DOHH2 (cell line): ENCODE data around the gene SYK.

ENCODE experiments used
- H3F3A ChIP-seq: fragments of 200-600 bp; sonication (generic), shearing (Covaris generic); 2 replicates; pipeline ENCODE4 v1.6.0; 2016; ENCODE audit warnings: antibody characterized with exemption, mild to moderate bottlenecking; ENCODE audit not compliant: control insufficient read depth, insufficient read depth
- H3K27ac ChIP-seq: fragments of 200-600 bp; sonication (generic); 2 replicates; pipeline ENCODE4 v1.5.1; 2014; ENCODE audit warnings: low read depth, mild to moderate bottlenecking, low read length, moderate library complexity
- H3K27me3 ChIP-seq: fragments of 200-600 bp; sonication (generic); 2 replicates; pipeline ENCODE4 v1.6.1; 2014; ENCODE audit warnings: mild to moderate bottlenecking, low read length, mixed read lengths; ENCODE audit not compliant: control insufficient read depth
- H3K36me3 ChIP-seq: fragments of 200-600 bp; sonication (generic); 2 replicates; pipeline ENCODE4 v1.6.1; 2014; ENCODE audit warnings: mild to moderate bottlenecking, low read length, moderate library complexity, mixed read lengths; ENCODE audit not compliant: control insufficient read depth
- H3K4me1 ChIP-seq: fragments of 200-600 bp; sonication (generic); 2 replicates; pipeline ENCODE4 v1.6.1; 2014; ENCODE audit warnings: mild to moderate bottlenecking, low read length, mixed read lengths; ENCODE audit not compliant: control insufficient read depth
- H3K4me2 ChIP-seq: fragments of 200-600 bp; sonication (generic); 2 replicates; pipeline ENCODE4 v1.6.0; 2014; ENCODE audit warnings: mild to moderate bottlenecking, low read length, moderate library complexity
- H3K4me3 ChIP-seq: fragments of 200-600 bp; sonication (generic); 2 replicates; pipeline ENCODE4 v1.5.1; 2014; ENCODE audit warnings: mild to moderate bottlenecking, low read length, mixed read lengths
- H3K79me2 ChIP-seq: fragments of 200-600 bp; sonication (generic); 2 replicates; pipeline ENCODE4 v1.6.1; 2014; ENCODE audit warnings: mild to moderate bottlenecking, low read length, mixed read lengths; ENCODE audit not compliant: control insufficient read depth
- H3K9me2 ChIP-seq: fragments of 200-600 bp; sonication (generic); replicated peaks from 2 replicates; pipeline ENCODE4 v1.6.1; 2014; ENCODE audit warnings: mild to moderate bottlenecking, low read length, mixed read lengths; ENCODE audit not compliant: control insufficient read depth
- H3K9me3 ChIP-seq: fragments of 200-600 bp; sonication (generic); 2 replicates; pipeline ENCODE4 v1.6.1; 2014; ENCODE audit warnings: antibody characterized with exemption, low read length, mixed read lengths; ENCODE audit not compliant: control insufficient read depth, insufficient read depth
- H4K20me1 ChIP-seq: fragments of 200-600 bp; sonication (generic); 2 replicates; pipeline ENCODE4 v1.6.0; 2014; ENCODE audit warnings: low read depth, mild to moderate bottlenecking, antibody characterized with exemption, low read length, moderate library complexity; ENCODE audit not compliant: control insufficient read depth, insufficient read depth
- EZH2phosphoT487 ChIP-seq: fragments of 200-600 bp; sonication (generic); IDR thresholded peaks from 2 replicates; pipeline ENCODE4 v1.6.1; 2017; ENCODE audit warnings: borderline replicate concordance, mild to moderate bottlenecking, antibody characterized with exemption, low read length, moderate library complexity, mixed read lengths
- TF ChIP-seq, protein P1 (sequence below): fragments of 200-600 bp; sonication (generic); IDR thresholded peaks from one replicate; pipeline ENCODE4 v1.5.1; 2014; ENCODE audit warnings: antibody characterized with exemption, mild to moderate bottlenecking, low read depth, low read length; ENCODE audit not compliant: poor library complexity, severe bottlenecking

The SYK gene

DNA sequence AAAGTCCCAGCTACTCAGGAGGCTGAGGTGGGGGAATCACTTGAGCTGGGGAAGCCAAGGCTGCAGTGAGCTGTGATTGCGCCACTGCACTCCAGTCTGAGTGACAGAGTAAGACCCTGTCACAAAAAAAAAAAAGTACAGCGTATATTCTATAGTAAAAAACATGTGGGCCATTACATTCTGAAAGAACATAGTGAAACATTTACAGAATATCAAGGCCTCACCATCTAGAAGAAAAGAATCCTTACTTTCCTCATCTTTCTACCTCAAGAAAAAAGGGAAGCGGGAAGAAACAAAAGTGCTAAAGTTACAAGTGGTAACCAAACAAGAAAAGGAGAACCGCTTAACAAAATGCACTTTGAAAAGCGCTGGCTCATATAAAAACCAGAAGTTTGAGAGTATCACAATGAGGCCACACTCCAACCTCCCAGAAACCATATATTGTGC lies 5.7 kb upstream of the SYK start:
- Histone ChIP-seq H3K27me3 (no peaks in the 10 kb centered on the region), H3K4me2 (peak overlapping the region; percentile 76), H3K9me3 (no peaks in the 10 kb centered on the region; the same call in 1 of the 2 replicates), H4K20me1 (no peaks in the 10 kb centered on the region), H3K4me1 (peaks cover 67% of the 10 kb centered on the region), H3K36me3 (no peaks in the 10 kb centered on the region), H3K79me2 (peaks cover 1% of the 10 kb centered on the region), H3K4me3 (peak overlapping the region; percentile 47), H3F3A (peaks cover 37% of the 10 kb centered on the region), H3K9me2 (no peaks in the 10 kb centered on the region), H3K27ac (peak overlapping the region; percentile 72)
- TF ChIP-seq, protein P1, sequence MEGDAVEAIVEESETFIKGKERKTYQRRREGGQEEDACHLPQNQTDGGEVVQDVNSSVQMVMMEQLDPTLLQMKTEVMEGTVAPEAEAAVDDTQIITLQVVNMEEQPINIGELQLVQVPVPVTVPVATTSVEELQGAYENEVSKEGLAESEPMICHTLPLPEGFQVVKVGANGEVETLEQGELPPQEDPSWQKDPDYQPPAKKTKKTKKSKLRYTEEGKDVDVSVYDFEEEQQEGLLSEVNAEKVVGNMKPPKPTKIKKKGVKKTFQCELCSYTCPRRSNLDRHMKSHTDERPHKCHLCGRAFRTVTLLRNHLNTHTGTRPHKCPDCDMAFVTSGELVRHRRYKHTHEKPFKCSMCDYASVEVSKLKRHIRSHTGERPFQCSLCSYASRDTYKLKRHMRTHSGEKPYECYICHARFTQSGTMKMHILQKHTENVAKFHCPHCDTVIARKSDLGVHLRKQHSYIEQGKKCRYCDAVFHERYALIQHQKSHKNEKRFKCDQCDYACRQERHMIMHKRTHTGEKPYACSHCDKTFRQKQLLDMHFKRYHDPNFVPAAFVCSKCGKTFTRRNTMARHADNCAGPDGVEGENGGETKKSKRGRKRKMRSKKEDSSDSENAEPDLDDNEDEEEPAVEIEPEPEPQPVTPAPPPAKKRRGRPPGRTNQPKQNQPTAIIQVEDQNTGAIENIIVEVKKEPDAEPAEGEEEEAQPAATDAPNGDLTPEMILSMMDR: no peak
- no peak for TF ChIP-seq EZH2phosphoT487

DNA sequence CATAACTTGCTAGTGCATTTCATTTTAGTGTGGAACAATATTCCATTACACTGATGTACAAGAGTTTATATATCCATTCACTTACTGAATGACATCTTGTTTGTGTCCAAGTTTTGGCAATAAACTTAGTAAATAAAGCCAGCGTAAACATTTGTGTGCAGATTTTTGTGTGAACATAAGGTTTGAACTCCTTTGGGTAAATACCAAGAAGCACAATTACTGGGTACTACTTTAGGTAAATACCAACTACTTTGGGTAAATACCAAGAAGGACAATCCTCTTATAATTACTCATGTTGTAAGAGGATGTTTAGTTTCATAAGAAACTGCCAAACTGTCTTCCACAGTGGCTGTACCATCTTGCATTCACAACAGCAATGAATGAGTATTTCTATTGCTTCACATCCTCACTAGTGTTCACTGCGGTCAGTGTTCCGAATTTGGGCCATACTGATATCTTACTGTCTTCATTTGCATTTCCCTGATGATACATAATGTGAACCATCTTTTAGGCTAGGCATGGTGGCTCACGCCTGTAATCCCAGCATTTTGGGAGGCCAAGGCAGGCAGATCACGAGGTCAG lies 2.3 kb upstream of the SYK start:
- Histone ChIP-seq H3K79me2 (peaks cover 36% of the 10 kb centered on the region), H3K36me3 (peaks cover 22% of the 10 kb centered on the region), H3K4me3 (no peak overlapping the region), H3K4me1 (peaks cover 67% of the 10 kb centered on the region), H3F3A (peaks cover 54% of the 10 kb centered on the region), H3K27ac (no peak overlapping the region), H3K9me2 (no peaks in the 10 kb centered on the region), H3K4me2 (no peak overlapping the region), H3K9me3 (no peaks in the 10 kb centered on the region), H3K27me3 (no peaks in the 10 kb centered on the region), H4K20me1 (no peaks in the 10 kb centered on the region)
- TF ChIP-seq, protein P1: no peak
- no peak for TF ChIP-seq EZH2phosphoT487

DNA sequence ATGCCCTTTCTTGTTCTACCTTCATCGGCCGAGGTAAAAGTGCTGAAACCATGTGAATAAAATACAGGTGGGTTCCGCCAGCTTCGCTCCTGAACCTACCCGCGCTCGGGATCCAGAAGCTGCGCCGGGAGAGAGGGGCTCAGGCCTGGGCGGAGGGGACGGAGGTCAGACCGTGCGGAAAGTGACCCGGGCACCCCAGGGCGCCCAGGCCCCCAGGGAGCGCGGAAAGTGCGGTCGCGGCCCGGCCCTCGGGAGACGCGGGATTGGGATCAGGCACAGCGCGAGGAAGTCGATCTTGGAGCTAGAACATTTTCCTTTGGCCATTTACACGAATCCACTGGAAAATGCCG lies 329 bp downstream of the SYK start:
- Histone ChIP-seq H3F3A (peaks cover 47% of the 10 kb centered on the region), H3K9me2 (no peaks in the 10 kb centered on the region), H3K27ac (peak overlapping the region; percentile 93), H3K4me3 (peak overlapping the region; percentile 93), H4K20me1 (no peaks in the 10 kb centered on the region), H3K27me3 (no peaks in the 10 kb centered on the region), H3K9me3 (no peaks in the 10 kb centered on the region), H3K36me3 (peaks cover 47% of the 10 kb centered on the region), H3K4me2 (peak overlapping the region; percentile 92), H3K79me2 (peaks cover 62% of the 10 kb centered on the region), H3K4me1 (peaks cover 67% of the 10 kb centered on the region)
- TF ChIP-seq, protein P1: no peak
- no peak for TF ChIP-seq EZH2phosphoT487
